Sigmoid colon (tissue), 4 donors: ENCODE data around the gene CEP120.
"Not testable (repeated sequence)": the region's sequence is repeated elsewhere in the genome, so short reads cannot be mapped to it uniquely, and the experiment has no call there.

ENCODE experiments used
- CTCF ChIP-seq, 4 experiments: fragments of 450-650 bp in 3 of 4; fragments of 200-600 bp in 1 of 4; IDR thresholded peaks; one replicate each; pipeline ENCODE4 v1.5.1; 2016 to 2019; ENCODE audit warnings: antibody characterized with exemption in 4 of 4, mild to moderate bottlenecking in 3 of 4, moderate library complexity in 2 of 4
- EP300 ChIP-seq, 4 donors: sonication (generic); formaldehyde crosslinking; IDR thresholded peaks; one replicate each; pipeline ENCODE4 v1.6.1; 2017; ENCODE audit warnings: antibody characterized with exemption in 4 of 4
- POLR2A ChIP-seq, 2 donors: fragments of 450-650 bp; IDR thresholded peaks; one replicate each; pipeline ENCODE4 v1.6.1; 2016; ENCODE audit warnings: antibody characterized with exemption in 2 of 2, mild to moderate bottlenecking in 2 of 2, moderate library complexity in 2 of 2
- POLR2AphosphoS5 ChIP-seq, 4 donors: sonication (generic); formaldehyde crosslinking; IDR thresholded peaks; one replicate each; pipeline ENCODE4 v1.6.1; 2017; ENCODE audit warnings: antibody characterized with exemption in 4 of 4

GRCh38 chr5:123430441-123430840 lies 7.2 kb upstream of the CEP120 start:
- TF ChIP-seq CTCF, POLR2AphosphoS5, POLR2A, EP300 (IDR thresholded peaks at IDR 0.05): not testable (repeated sequence)
